Measurements from ENCODE around the gene LYZL1. TPM values are rescaled to one million over a fixed set of nuclear protein-coding genes. Genes with fewer than 3 reads are reported as not detected.

The LYZL1 gene
- total RNA-seq, 1 donor from 2014 or later: not detected

DNA sequence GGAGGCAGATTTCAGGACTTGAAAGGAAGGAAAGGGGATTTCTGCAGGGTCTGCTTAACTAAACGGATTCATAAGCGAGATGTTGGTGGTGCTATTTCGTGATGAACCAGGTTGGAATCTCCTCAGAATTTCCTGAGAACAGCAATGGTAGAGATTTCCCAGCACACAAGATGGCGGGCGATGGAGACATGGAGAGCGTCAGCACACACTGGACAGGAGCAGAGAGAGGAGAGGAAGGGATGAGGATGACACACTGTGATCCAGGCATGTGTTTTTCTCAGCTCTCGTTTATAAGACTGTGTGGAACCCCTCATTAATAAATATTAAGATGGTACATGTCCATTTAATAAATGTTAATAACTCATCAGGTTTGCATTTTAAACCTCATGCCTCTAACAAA, 43.9 kb upstream of the LYZL1 start:
- intact Hi-C loops (cut with DNase I): no loop called here
- no peaks in the 10 kb centered on the region for H3K27me3 ChIP-seq
- no peaks in the 10 kb centered on the region for H3K9me3 ChIP-seq
- TF ChIP-seq, protein P1, sequence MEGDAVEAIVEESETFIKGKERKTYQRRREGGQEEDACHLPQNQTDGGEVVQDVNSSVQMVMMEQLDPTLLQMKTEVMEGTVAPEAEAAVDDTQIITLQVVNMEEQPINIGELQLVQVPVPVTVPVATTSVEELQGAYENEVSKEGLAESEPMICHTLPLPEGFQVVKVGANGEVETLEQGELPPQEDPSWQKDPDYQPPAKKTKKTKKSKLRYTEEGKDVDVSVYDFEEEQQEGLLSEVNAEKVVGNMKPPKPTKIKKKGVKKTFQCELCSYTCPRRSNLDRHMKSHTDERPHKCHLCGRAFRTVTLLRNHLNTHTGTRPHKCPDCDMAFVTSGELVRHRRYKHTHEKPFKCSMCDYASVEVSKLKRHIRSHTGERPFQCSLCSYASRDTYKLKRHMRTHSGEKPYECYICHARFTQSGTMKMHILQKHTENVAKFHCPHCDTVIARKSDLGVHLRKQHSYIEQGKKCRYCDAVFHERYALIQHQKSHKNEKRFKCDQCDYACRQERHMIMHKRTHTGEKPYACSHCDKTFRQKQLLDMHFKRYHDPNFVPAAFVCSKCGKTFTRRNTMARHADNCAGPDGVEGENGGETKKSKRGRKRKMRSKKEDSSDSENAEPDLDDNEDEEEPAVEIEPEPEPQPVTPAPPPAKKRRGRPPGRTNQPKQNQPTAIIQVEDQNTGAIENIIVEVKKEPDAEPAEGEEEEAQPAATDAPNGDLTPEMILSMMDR (IDR thresholded peaks at IDR 0.05): no peak
- H3K4me1 ChIP-seq: no peaks in the 10 kb centered on the region
- no peak for DNase-seq (ENCODE audit: low spot score in 2 of 2)
- H3K27ac ChIP-seq: no peak overlapping the region
- no peaks in the 10 kb centered on the region for H3K36me3 ChIP-seq
- H3K4me3 ChIP-seq: no peak overlapping the region

DNA sequence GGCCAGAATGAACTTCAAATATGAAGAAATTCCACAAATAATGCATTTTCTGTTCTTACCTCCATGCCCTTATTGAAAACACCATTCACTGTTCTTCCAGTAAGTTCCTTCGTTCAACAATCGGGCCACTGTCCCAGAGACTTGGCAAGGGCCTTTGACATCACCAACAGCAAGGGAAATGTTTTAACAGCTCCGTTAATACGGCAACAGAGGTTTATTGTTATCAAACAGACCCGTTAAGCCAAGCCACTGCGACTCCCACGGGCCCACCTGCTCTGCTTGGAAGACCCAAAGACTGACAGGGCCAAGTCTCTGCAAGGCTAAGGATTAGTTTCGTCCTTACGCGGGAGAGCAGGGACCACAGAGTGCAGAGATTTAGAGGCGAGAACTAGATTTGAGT, 43.4 kb upstream of the LYZL1 start:
- H3K4me1 ChIP-seq: no peaks in the 10 kb centered on the region
- no peaks in the 10 kb centered on the region for H3K9me3 ChIP-seq
- no peaks in the 10 kb centered on the region for H3K36me3 ChIP-seq
- H3K4me3 ChIP-seq: no peak overlapping the region
- no peak overlapping the region for H3K27ac ChIP-seq
- intact Hi-C loops (cut with DNase I): no loop called here
- TF ChIP-seq, protein P1 (IDR thresholded peaks at IDR 0.05): no peak
- DNase-seq (ENCODE audit: low spot score in 2 of 2): no peak
- H3K27me3 ChIP-seq: no peaks in the 10 kb centered on the region

DNA sequence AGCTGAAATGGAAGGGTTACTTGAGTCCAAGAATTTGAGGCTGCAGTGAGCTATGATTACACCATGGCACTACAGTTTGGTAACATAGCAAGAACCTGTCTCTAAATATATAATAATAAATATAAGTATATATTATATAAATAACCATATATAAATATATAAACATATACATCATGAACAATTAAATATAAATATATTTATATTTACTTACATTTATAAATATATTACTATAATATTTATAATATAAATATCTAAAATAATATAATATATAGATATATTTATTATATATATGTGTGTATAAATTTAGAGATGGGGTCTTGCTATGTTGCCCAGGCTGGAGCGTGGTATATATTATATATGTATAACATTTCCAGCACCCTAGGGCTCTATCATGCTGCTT, 42.4 kb upstream of the LYZL1 start:
- Histone ChIP-seq H3K9me3 (no peaks in the 10 kb centered on the region), H3K4me3 (no peak overlapping the region), H3K4me1 (no peaks in the 10 kb centered on the region), H3K36me3 (no peaks in the 10 kb centered on the region), H3K27ac (no peak overlapping the region), H3K27me3 (no peaks in the 10 kb centered on the region)
- DNase-seq (ENCODE audit: low spot score in 2 of 2): no peak
- intact Hi-C loops (cut with DNase I): no loop called here
- TF ChIP-seq, protein P1 (IDR thresholded peaks at IDR 0.05): no peak

DNA sequence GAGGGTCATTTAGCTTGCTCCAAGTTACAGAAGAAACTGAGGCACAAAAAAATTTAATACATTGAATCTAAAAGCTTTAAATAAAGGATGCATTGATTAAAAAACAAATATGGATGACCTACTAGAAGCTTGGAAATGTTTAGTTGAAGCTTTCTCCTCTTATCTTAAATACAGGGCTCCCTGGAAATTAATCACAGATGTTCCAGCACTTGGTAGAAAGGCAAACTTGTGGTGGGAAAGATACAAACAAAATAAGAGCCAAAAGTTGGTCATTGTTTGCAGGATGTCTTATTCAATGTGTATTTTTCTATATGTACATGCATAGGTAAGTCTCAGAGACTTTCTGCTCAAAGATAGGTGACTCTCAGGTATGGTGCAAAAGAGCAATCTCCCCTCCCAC, 40.7 kb upstream of the LYZL1 start:
- TF ChIP-seq, protein P1 (IDR thresholded peaks at IDR 0.05): no peak
- H3K36me3 ChIP-seq: no peaks in the 10 kb centered on the region
- no peak overlapping the region for H3K4me3 ChIP-seq
- no peaks in the 10 kb centered on the region for H3K27me3 ChIP-seq
- intact Hi-C loops (cut with DNase I): no loop called here
- no peaks in the 10 kb centered on the region for H3K4me1 ChIP-seq
- H3K27ac ChIP-seq: no peak overlapping the region
- DNase-seq (ENCODE audit: low spot score in 2 of 2): no peak
- no peaks in the 10 kb centered on the region for H3K9me3 ChIP-seq

DNA sequence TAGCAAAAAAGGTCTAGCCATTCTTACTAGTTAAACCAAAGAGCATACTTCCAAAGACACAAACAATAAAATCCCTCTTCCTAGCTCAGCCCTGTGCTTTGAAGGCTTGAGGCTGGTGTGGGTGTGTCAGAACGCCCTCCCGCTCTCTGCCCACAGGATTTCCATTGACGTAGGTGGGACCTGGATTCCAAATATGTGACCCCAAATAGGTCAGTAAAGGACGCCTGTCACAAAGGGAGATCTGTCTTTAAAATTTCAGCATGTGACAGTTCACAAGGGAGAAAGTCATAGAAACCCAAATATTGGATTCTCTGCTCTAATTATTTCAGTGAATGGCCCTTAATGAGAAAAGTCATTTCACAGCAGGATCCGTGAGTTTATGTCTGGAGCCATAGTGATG, 39.9 kb upstream of the LYZL1 start:
- intact Hi-C loops (cut with DNase I): no loop called here
- no peaks in the 10 kb centered on the region for H3K9me3 ChIP-seq
- H3K27ac ChIP-seq: no peak overlapping the region
- no peaks in the 10 kb centered on the region for H3K36me3 ChIP-seq
- no peaks in the 10 kb centered on the region for H3K27me3 ChIP-seq
- H3K4me3 ChIP-seq: no peak overlapping the region
- no peaks in the 10 kb centered on the region for H3K4me1 ChIP-seq
- TF ChIP-seq, protein P1 (IDR thresholded peaks at IDR 0.05): no peak
- no peak for DNase-seq (ENCODE audit: low spot score in 2 of 2)

DNA sequence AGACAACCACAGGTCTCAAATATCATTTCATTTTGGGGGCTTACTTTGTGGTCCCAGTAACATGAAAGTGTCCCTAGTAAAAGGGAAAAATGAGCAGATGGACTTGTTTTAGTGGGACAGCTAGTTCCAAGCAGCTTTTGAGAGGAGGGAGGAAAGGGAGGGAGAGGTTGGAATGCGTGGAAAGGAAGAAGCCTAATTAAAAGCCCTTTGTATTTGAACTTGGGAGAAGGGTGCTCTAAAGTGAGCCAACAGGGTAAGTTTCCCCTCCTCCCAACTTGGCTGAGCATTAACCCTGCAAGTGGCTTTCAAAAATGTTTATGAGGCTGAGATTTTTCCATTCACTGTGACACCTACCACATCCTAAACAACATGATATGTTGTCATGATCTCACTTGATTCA, 38.8 kb upstream of the LYZL1 start:
- no peaks in the 10 kb centered on the region for H3K27me3 ChIP-seq
- TF ChIP-seq, protein P1 (IDR thresholded peaks at IDR 0.05): no peak
- H3K4me3 ChIP-seq: no peak overlapping the region
- H3K36me3 ChIP-seq: no peaks in the 10 kb centered on the region
- no peaks in the 10 kb centered on the region for H3K4me1 ChIP-seq
- H3K27ac ChIP-seq: no peak overlapping the region
- no peak for DNase-seq (ENCODE audit: low spot score in 2 of 2)
- intact Hi-C loops (cut with DNase I): loop anchor here (10.0 kb wide), 1 partner anchor 105 kb away; no protein-coding TSS in a partner anchor
- no peaks in the 10 kb centered on the region for H3K9me3 ChIP-seq
